ENCODE results near the gene PLAAT3.
"Not testable (repeated sequence)": the region's sequence is repeated elsewhere in the genome, so short reads cannot be mapped to it uniquely, and the experiment has no call there.

Gene PLAAT3

GRCh38 chr11:63608353-63609345 is 5.6 kb downstream of the PLAAT3 start:
- DNase-seq: no peak

DNA sequence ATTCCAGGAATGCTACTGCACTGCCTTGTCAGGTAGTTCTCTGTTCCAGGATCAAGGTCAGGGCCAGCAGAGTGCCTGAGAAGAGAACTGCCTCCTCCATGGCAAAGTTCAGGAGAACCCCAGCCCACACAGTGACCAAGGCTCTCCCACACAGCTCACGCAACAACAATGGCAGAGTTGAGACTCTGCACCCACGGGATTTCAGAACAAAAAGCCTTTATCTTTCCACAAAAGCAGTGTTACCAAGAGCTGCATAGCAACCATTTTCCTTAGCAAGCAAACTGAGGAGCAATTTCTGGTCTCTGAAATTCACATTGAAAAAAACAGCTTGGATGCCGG is 11.1 kb downstream of the PLAAT3 start:
- no peak for DNase-seq

GRCh38 chr11:63602290-63603179 is 11.7 kb downstream of the PLAAT3 start:
- DNase-seq: not testable (repeated sequence)

DNA sequence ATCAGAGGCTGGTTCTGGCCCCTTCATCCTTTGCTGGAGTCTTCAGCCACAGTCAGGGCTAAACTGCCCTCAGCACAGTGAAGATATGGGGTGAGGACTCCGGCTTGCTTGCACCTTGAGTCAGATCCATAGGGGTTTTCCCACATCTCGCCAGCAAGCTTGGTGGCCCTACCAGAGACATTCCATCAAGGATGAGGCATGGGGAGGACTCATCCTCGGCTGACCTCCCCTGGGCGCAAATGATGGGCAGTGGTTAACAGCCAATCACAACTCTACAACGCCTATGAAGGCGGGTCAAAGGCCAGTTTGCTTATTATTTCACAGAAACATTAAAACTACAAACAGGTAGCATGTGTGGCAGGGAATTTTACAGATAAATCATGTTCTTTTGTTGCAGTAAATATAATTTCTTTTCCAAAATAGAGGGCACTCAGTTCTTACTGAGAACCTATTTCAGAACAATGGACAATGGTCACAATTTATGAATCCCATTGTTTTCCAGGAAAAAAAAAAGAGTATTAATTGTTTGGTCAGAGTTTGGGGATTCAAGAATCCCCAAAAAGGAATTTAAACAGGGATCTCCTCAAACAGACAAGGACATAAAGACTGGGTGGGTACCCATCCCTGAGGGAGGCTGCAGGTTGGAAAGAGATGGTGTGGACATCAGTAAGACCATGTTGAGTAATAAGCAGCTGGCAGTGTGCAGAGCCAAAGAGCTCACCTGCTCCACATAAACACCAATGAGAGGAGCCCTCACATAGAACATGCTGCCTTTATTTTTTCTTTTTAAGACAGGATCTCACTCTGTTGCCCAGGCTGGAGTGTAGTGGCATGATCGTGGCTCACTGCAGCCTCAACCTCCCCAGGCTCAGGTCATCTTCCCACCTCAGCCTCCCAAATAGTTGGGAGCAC is 14.8 kb downstream of the PLAAT3 start:
- DNase-seq: no peak

- no peak for DNase-seq
Observed at GRCh38 chr11:63598556-63598955, 15.7 kb downstream of the PLAAT3 start.

DNA sequence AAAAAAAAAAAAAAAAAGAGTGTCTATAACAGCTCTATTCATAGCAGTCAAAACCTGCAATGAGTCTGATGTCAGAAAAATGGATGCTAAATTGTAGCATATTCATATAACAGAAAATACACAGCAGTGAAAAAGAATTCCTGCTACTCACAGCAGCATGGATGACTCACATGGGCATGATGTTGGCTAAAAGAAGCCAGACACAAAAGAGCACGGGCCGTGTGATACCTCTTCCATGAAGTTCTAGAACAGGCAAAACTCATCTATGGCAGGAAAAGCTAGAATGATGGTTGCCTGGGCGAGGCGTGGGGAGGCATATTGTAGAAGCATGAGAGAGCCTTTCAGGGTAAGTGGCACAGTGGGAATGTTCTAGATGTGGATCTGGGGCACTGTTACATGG is 18.9 kb downstream of the PLAAT3 start:
- no peak for DNase-seq

DNA sequence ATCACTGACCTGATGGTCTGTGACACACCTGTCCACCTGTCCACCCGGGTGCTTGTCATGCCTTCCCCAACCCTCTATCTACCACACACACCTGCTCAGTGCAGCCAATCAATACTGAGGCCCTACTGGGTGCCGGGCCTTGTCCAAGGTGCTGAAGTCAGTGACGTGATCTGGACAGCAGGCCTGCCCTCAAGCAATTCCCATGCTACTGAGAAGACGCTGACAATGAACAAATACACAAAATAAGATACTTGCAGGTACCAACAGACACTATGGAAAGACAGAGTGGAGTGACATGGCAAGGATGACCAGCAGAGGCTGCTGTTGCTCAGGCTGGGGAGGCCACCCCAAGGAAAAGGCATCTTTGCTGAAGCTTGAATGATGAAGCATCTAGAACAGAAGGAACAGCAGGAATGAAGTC is 21.2 kb downstream of the PLAAT3 start:
- no peak for DNase-seq

DNA sequence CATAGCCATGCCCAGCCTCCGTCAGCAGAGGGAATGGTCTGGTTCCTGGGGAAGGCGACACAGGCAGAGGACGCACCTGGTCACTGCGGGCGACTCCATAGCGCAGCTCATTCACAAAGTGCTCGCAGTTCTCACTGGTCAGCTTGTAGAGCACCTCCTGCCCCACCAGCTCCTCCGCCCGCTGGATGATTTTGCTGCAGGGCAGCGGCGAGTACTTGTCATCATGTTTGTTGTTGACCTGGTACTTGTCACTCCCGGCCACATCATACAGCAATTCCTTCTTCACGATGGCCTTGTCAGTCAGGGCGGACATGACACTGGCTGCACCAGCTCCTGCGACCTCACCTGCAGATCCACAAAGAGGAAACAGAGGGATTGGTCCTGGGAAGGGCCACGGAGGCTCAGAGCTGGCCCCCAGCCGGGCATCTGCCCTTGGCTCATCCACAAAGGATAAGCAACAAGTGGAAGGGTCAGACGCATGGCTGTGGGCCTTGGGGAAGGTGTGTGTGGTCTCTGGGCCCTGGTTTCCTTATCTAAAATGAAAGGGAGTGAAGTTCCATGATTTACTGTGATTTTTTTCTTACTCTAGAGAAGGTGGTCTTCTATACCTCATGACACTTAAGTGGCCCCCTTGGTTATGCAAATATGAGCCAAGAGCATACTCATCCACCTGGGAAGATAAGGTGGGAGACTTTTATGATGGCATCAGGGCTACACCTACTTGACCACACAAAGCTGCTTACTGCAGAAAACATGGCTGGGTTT is 24.0 kb downstream of the PLAAT3 start:
- DNase-seq: no peak

- DNase-seq: no peak
Observed at GRCh38 chr11:63589000-63589399, 25.2 kb downstream of the PLAAT3 start.

- DNase-seq: no peak
Observed at GRCh38 chr11:63586451-63587166, 27.6 kb downstream of the PLAAT3 start.

GRCh38 chr11:63583357-63583677 is 30.9 kb downstream of the PLAAT3 start:
- no peak for DNase-seq

DNA sequence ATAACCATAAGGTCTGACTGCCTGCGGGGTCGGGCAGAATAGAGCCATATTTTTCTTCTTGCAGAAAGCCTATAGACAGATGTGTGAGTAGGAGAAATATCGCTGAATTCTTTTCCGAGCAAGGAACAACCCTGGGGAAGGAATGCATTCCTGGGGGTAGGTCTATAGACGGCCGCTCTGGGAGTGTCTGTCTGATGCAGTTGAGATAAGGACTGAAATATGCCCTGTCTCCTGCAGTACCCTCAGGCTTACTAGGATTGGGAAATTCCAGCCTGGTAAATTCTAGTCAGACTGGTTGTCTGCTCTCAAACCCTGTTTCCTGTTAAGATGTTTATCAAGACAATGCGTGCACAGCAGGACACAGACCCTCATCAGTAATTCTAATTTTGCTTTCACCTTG is 33.0 kb downstream of the PLAAT3 start:
- not testable (repeated sequence) for DNase-seq

DNA sequence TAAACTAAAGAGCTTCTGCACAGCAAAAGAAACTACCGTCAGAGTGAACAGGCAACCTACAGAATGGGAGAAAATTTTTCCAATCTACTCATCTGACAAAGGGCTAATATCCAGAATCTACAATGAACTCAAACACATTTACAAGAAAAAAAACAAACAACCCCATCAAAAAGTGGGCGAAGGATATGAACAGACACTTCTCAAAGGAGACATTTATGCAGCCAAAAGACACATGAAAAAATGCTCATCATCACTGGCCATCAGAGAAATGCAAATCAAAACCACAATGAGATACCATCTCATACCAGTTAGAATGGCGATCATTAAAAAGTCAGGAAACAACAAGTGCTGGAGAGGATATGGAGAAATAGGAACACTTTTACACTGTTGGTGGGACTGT is 35.4 kb downstream of the PLAAT3 start:
- not testable (repeated sequence) for DNase-seq

DNA sequence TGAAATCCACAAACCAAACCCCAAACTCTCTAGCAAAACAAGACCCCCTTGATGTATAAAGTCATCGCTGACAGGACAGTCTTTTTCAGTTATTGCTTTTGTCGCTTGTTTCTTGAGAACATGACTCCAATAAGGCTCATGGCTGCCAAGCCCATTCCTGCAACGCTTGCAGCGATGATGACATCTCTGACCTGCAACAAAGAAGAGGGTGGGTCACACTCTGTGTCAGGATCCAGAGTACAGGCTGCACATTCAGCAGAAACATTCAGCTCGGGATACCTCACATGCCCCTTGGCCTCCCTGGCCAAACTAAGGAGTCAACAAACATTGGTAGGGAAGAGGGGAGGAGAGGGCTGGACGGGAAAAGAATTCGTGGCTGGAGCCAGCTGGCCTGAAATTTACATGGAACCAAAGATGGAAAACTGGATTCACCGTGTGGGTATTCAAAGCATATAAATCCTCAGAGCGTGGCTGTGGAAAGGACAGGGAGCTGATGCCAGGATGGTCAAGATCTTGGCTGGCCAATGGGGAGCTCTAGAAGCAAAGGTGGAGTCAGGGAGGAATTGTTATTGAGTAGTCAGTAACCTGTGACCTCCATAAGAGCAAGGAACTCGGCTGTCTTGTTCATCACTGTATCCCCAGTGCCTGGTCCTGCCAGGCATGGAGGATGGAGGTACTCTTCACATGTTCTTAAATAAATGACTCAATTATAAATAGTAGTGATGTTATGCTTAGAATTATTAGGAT is 39.2 kb downstream of the PLAAT3 start:
- DNase-seq: peak; percentile 43

DNA sequence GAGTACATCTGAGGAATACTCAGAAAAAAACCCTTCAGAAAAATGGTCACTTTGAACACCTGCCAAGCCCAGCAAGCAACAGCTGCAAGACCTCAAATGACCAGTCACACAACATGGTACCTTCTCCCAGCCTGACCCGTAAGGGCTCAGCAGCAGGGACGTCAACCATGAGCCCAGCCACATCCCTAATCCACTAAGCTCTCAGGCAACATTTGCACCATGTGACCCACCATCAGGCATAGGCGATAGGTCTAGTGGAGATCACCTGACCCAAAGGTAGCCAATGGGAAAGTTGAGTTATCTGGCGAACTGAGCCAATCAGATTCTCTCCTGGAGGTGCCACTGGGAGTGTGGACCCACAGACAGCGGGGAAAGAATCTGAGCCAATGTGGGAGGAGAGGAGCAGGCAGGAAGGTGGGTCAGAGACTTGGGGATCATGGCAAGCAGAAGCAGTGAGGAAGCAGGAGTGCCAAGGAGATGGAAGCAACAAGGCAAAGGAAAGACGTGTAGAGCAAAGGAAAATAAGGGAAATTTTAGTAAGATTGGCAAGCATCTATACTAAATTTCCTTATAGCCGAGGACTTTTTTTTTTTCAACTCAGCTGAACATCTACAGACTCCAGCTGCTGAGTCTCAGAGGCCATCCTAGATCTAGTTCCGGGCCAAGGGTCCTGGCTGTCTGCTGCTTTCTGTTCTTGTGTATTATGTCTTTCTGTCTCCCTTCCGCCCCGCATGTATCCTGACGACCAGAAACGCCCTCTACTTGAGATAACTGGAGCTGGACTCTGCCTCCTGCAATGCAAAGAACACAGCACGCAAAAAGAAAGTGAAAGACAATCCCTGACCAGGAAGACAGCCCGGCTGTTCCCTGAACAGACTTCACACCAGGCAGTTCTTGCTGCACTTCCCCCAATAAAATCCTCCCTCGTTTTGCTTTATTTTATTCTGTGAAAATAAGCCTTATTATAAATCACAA is 40.1 kb downstream of the PLAAT3 start:
- peak; percentile 75 for DNase-seq

- DNase-seq: no peak
Observed at GRCh38 chr11:63572026-63572688, 42.1 kb downstream of the PLAAT3 start.

- no peak for DNase-seq
Observed at GRCh38 chr11:63569570-63569969, 44.7 kb downstream of the PLAAT3 start.

- DNase-seq: peak; percentile 63
Observed at GRCh38 chr11:63567044-63567840, 47.0 kb downstream of the PLAAT3 start.
